HCT116 (cell line): ENCODE results near the gene DUOXA2. TPM values are rescaled to one million over a fixed set of nuclear protein-coding genes. Genes with fewer than 3 reads are reported as not detected.

Experiments
- ATAC-seq: fragments of 200-7000 bp; cut with Tn5 transposase; 2 replicates; pipeline ENCODE4 v1.9.1; 2020; ENCODE audit warnings: mild to moderate bottlenecking, moderate library complexity
- BruUV-seq: library from RNA; stranded (reverse); fragments of 400-500 nt; replicated peaks from 2 replicates; lab custom pipeline; 2021; lab: Mats Ljungman, UMichigan
- CTCF ChIA-PET: fragments of 300-600 bp; sonication (Branson Sonifier 250); formaldehyde crosslinking; loops from one replicate; lab custom pipeline; 2021; ENCODE audit warnings: antibody characterized with exemption; lab: Charles Lee
- POLR2A ChIA-PET: fragments of 300-600, 350-600 bp; sonication (Branson Sonifier 250); formaldehyde crosslinking; loops from one replicate; lab custom pipeline; 2021; ENCODE audit warnings: antibody characterized with exemption; lab: Charles Lee
- RAD21 ChIA-PET, 2 experiments: fragments of 300-600 bp; sonication (Branson Sonifier 250); formaldehyde crosslinking; loops; one replicate each; lab custom pipeline; 2023; ENCODE audit warnings: low total read pairs in 2 of 2; ENCODE audit not compliant: uncharacterized antibody in 2 of 2, unreplicated experiment in 2 of 2, low non-redundant PET in 1 of 2; lab: Charles Lee
- DNase-seq: peaks from one replicate; pipeline ENCODE4 v3.0.0-alpha.2; 2010; ENCODE audit warnings: low read depth, low spot score
- H2AFZ ChIP-seq: fragments of 200-600 bp; shearing (Covaris generic), sonication (generic); 2 replicates; pipeline ENCODE4 v1.6.1; 2017; ENCODE audit warnings: low read depth, mixed run types, mixed read lengths, antibody characterized with exemption, low read length; ENCODE audit not compliant: poor library complexity, severe bottlenecking
- H3K27ac ChIP-seq: 2 replicates; pipeline ENCODE4 v1.5.1; 2012; ENCODE audit warnings: low read depth, low read length
- H3K27me3 ChIP-seq: fragments of 200-600 bp; sonication (generic); 2 replicates; pipeline ENCODE4 v1.6.1; 2016; ENCODE audit warnings: mixed run types, low read length, mixed read lengths; ENCODE audit not compliant: insufficient read depth
- H3K36me3 ChIP-seq, 2 experiments: fragments of 200-500 bp in 1 of 2; fragments of 200-600 bp in 1 of 2; sonication (Bioruptor generic) in 1 of 2; sonication (generic) in 1 of 2; 2 replicates each; pipeline versions ENCODE4 v1.5.1 to v1.6.1; 2014 to 2016; ENCODE audit warnings: low read length in 2 of 2, inconsistent platforms in 1 of 2, mixed read lengths in 1 of 2, mixed run types in 1 of 2; ENCODE audit not compliant: insufficient read depth in 2 of 2, control insufficient read depth in 1 of 2
- H3K4me1 ChIP-seq, 2 experiments: fragments of 200-600 bp in 1 of 2; sonication (generic) in 1 of 2; 2 replicates each; pipeline versions ENCODE4 v1.5.1 to v1.6.1; 2012 to 2017; ENCODE audit warnings: low read length in 2 of 2, inconsistent platforms in 1 of 2, mild to moderate bottlenecking in 1 of 2, mixed read lengths in 1 of 2, mixed run types in 1 of 2, moderate library complexity in 1 of 2; ENCODE audit not compliant: insufficient read depth in 2 of 2, control insufficient read depth in 1 of 2
- H3K4me2 ChIP-seq: fragments of 200-600 bp; sonication (generic); 2 replicates; pipeline ENCODE4 v1.6.1; 2017; ENCODE audit warnings: mixed run types, low read length, mixed read lengths
- H3K4me3 ChIP-seq, 2 experiments: fragments of 200-600 bp in 1 of 2; sonication (generic) in 1 of 2; replicated peaks in 1 of 2; 2 replicates each; pipeline ENCODE4 v1.5.1; 2011 to 2016; ENCODE audit warnings: low read length in 2 of 2, control low read depth in 1 of 2, low read depth in 1 of 2, mild to moderate bottlenecking in 1 of 2, mixed read lengths in 1 of 2, mixed run types in 1 of 2
- H3K79me2 ChIP-seq: fragments of 200-600 bp; sonication (generic); 2 replicates; pipeline ENCODE4 v1.6.1; 2017; ENCODE audit warnings: mild to moderate bottlenecking, mixed run types, low read length, moderate library complexity, mixed read lengths; ENCODE audit not compliant: insufficient read depth
- H3K9ac ChIP-seq: fragments of 200-600 bp; sonication (generic); 2 replicates; pipeline ENCODE4 v1.6.1; 2016; ENCODE audit warnings: low read length, mixed read lengths
- H3K9me2 ChIP-seq: fragments of 200-600 bp; sonication (generic), shearing (Covaris generic); 2 replicates; pipeline ENCODE4 v1.6.1; 2017; ENCODE audit warnings: mixed run types, mild to moderate bottlenecking, moderate library complexity; ENCODE audit not compliant: insufficient read depth
- H3K9me3 ChIP-seq, 2 experiments: fragments of 200-500 bp in 1 of 2; fragments of 200-600 bp in 1 of 2; sonication (Bioruptor generic) in 1 of 2; sonication (generic) in 1 of 2; 2 replicates each; pipeline ENCODE4 v1.6.1; 2014 to 2017; ENCODE audit warnings: low read length in 2 of 2, mixed read lengths in 2 of 2, inconsistent platforms in 1 of 2, low read depth in 1 of 2, mild to moderate bottlenecking in 1 of 2, mixed run types in 1 of 2, moderate library complexity in 1 of 2; ENCODE audit not compliant: control insufficient read depth in 1 of 2, insufficient read depth in 1 of 2
- H4K20me1 ChIP-seq: fragments of 200-600 bp; sonication (generic), shearing (Covaris generic); 2 replicates; pipeline ENCODE4 v1.6.1; 2017; ENCODE audit warnings: mixed run types, mild to moderate bottlenecking, moderate library complexity; ENCODE audit not compliant: insufficient read depth
- CBX3 ChIP-seq: IDR thresholded peaks from 2 replicates; pipeline ENCODE4 v1.6.1; 2012; ENCODE audit warnings: low read depth
- EGR1 ChIP-seq: IDR thresholded peaks from 2 replicates; pipeline ENCODE4 v1.6.1; 2012; ENCODE audit warnings: low read depth
- ELF1 ChIP-seq: IDR thresholded peaks from 2 replicates; pipeline ENCODE4 v1.6.1; 2012; ENCODE audit warnings: low read depth, borderline replicate concordance
- EZH2 ChIP-seq: fragments of 200-600 bp; sonication (generic); IDR thresholded peaks from 2 replicates; pipeline ENCODE4 v1.6.1; 2017; ENCODE audit warnings: antibody characterized with exemption, mixed run types
- EZH2phosphoT487 ChIP-seq: fragments of 200-600 bp; IDR thresholded peaks from 2 replicates; pipeline ENCODE4 v1.6.1; 2018; ENCODE audit warnings: antibody characterized with exemption, borderline replicate concordance
- POLR2AphosphoS5 ChIP-seq: IDR thresholded peaks from 2 replicates; pipeline ENCODE4 v1.6.1; 2011; ENCODE audit warnings: mild to moderate bottlenecking, low read depth, low read length, moderate library complexity
- SIN3A ChIP-seq: IDR thresholded peaks from 2 replicates; pipeline ENCODE4 v1.6.1; 2012; ENCODE audit warnings: low read depth
- SRF ChIP-seq: IDR thresholded peaks from 2 replicates; pipeline ENCODE4 v1.6.1; 2012; ENCODE audit warnings: low read depth
- ZFX ChIP-seq: fragments of 450-650 bp; IDR thresholded peaks from 2 replicates; pipeline ENCODE4 v1.6.1; 2017
- ZNF274 ChIP-seq: fragments of 200-500 bp; sonication (Bioruptor generic); IDR thresholded peaks from 2 replicates; pipeline ENCODE4 v1.6.1; 2014; ENCODE audit warnings: mild to moderate bottlenecking, low read depth, low read length, inconsistent platforms
- intact Hi-C: fragments of 100-400 bp; cut with micrococcal nuclease; formaldehyde crosslinking; loops from 2 replicates; pipeline ENCODE4 v1.10.0; 2022
- total RNA-seq: library from RNA; stranded (reverse); gene quantifications from one replicate; pipeline ENCODE4 v1.2.1, GENCODE V29; 2021; ENCODE audit not compliant: unreplicated experiment
- TF ChIP-seq, protein P1 (sequence below): IDR thresholded peaks from 2 replicates; pipeline ENCODE4 v1.6.1; 2012
- TF ChIP-seq, protein P2 (sequence below): IDR thresholded peaks from 2 replicates; pipeline ENCODE4 v1.6.1; 2012; ENCODE audit warnings: low read depth
- TF ChIP-seq, protein P3 (sequence below), 3 experiments: fragments of 200-600 bp in 1 of 3; sonication (generic) in 1 of 3; IDR thresholded peaks in 2 of 3; conservative IDR thresholded peaks in 1 of 3; 2 replicates each; pipeline ENCODE4 v1.5.1; 2012 to 2017; ENCODE audit warnings: low read depth in 2 of 3, low read length in 2 of 3, antibody characterized with exemption in 1 of 3, borderline replicate concordance in 1 of 3, control low read depth in 1 of 3, mild to moderate bottlenecking in 1 of 3, mixed read lengths in 1 of 3, mixed run types in 1 of 3, moderate library complexity in 1 of 3; ENCODE audit not compliant: insufficient read depth in 1 of 3

The DUOXA2 gene
- total RNA-seq, 1 experiment from 2014 or later, result not detected

DNA sequence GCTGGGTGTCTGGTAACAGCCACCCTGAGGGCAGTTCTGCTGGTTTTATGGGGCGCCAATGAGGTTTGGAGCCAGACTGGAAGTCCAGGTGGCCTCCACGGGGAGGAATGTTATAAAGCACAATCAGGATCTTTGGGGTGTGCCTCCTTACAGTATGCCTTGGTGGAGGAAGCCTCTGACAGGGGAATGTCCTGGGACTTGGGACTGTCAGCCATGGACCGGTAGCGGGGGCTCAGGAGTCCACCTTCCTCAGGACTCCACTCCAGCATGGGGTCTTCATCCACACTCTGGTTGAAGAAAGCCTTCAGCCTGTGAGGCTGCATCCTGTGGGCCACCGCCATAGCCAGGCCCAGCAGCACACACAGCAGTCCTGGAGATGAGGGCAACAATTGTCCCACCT lies 4.9 kb downstream of the DUOXA2 start:
- no peak for ATAC-seq
- DNase-seq, result no peak
- RAD21 ChIA-PET, result no interaction called here
- TF ChIP-seq CBX3, result no peak
- no peak for TF ChIP-seq POLR2AphosphoS5
- no peak for TF ChIP-seq EZH2phosphoT487
- TF ChIP-seq, protein P1, sequence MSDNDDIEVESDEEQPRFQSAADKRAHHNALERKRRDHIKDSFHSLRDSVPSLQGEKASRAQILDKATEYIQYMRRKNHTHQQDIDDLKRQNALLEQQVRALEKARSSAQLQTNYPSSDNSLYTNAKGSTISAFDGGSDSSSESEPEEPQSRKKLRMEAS, result no peak
- TF ChIP-seq ELF1, result no peak
- H3K36me3 ChIP-seq, result no peaks in the 10 kb centered on the region
- H3K4me1 ChIP-seq, result peaks cover 2 to 16% of the 10 kb centered on the region in 2 experiments; a peak in 3 of 4 replicates
- no peaks in the 10 kb centered on the region for H3K9me2 ChIP-seq
- H4K20me1 ChIP-seq, result no peaks in the 10 kb centered on the region
- H3K79me2 ChIP-seq, result no peaks in the 10 kb centered on the region
- no peak overlapping the region for H3K9ac ChIP-seq
- CTCF ChIA-PET, result interaction anchor here (1.0 to 1.9 kb wide), 9 partner anchors 8 to 475 kb away, joined by 3 to 60 read pairs (median 9); partner anchors contain the start of genes DUOX1 and DUOXA1
- H3K27ac ChIP-seq, result no peak overlapping the region
- no TSS peak for BruUV-seq
- no peak overlapping the region for H2AFZ ChIP-seq
- intact Hi-C loops, result no loop called here
- no peaks in the 10 kb centered on the region for H3K27me3 ChIP-seq
- no peaks in the 10 kb centered on the region for H3K9me3 ChIP-seq
- H3K4me3 ChIP-seq, result no peak overlapping the region
- no peak overlapping the region for H3K4me2 ChIP-seq
- POLR2A ChIA-PET, result no interaction called here

DNA sequence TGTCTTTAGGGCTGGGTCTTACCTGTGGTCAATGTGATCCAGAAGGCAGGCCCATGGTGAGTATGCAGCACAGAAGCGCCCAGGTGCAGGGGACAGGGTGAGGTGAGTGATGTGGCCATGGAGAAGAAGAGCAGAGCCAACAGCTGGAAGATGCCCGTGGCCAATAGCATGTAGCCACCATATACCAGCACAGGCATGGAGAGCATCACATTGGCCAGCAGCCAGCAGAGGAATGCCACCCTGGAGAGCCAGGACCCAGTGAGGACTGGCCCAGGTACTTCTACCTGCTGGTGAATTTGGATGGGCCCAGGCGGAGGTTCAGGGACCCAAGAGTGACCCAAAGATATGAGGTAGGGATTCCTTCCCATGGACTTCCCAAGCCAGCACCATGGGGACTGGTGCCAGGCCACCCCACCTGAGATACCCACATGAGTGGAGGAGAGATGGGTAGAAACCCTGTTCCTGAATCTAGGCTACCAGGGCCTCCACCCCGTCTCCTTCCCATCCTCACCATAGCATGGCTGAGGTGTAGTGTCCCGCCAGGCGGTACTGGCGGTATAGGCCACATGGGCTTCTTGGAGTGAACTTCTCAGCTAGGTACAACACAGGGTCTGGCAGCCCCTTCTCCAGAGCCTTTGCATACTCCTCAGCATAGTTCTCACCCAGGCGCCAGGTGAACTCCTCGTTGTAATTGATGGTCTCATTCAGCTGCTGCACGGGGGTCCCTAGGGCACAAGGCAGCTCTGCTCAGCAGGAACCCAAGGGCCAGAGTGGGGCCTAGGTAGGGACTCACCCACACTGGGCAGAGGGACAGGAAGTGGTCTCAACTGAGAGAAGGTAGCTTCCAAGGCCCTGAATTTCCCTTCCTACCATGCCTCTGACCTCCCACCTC lies 6.2 kb downstream of the DUOXA2 start:
- Histone ChIP-seq H3K4me2 (no peak overlapping the region), H4K20me1 (no peaks in the 10 kb centered on the region), H3K9me2 (no peaks in the 10 kb centered on the region), H3K9me3 (no peaks in the 10 kb centered on the region), H3K27ac (no peak overlapping the region), H3K36me3 (no peaks in the 10 kb centered on the region), H3K79me2 (no peaks in the 10 kb centered on the region), H3K9ac (no peak overlapping the region), H3K27me3 (no peaks in the 10 kb centered on the region), H3K4me3 (no peak overlapping the region), H2AFZ (no peak overlapping the region), H3K4me1 (peaks cover 2 to 16% of the 10 kb centered on the region in 2 experiments; a peak in 3 of 4 replicates)
- DNase-seq, result no peak
- intact Hi-C loops, result loop anchor here (10.0 kb wide), 1 partner anchor 156 kb away; no protein-coding TSS in a partner anchor
- no peak for ATAC-seq
- POLR2A ChIA-PET, result no interaction called here
- CTCF ChIA-PET, result interaction anchor here (0.9 to 1.3 kb wide), 2 partner anchors 10 to 43 kb away, joined by 3 to 4 read pairs; partner anchors contain the start of genes DUOX1 and DUOXA1
- BruUV-seq, result no TSS peak
- RAD21 ChIA-PET, result no interaction called here
- TF ChIP-seq SIN3A, result no peak
- TF ChIP-seq EGR1, result no peak
- TF ChIP-seq, protein P2, sequence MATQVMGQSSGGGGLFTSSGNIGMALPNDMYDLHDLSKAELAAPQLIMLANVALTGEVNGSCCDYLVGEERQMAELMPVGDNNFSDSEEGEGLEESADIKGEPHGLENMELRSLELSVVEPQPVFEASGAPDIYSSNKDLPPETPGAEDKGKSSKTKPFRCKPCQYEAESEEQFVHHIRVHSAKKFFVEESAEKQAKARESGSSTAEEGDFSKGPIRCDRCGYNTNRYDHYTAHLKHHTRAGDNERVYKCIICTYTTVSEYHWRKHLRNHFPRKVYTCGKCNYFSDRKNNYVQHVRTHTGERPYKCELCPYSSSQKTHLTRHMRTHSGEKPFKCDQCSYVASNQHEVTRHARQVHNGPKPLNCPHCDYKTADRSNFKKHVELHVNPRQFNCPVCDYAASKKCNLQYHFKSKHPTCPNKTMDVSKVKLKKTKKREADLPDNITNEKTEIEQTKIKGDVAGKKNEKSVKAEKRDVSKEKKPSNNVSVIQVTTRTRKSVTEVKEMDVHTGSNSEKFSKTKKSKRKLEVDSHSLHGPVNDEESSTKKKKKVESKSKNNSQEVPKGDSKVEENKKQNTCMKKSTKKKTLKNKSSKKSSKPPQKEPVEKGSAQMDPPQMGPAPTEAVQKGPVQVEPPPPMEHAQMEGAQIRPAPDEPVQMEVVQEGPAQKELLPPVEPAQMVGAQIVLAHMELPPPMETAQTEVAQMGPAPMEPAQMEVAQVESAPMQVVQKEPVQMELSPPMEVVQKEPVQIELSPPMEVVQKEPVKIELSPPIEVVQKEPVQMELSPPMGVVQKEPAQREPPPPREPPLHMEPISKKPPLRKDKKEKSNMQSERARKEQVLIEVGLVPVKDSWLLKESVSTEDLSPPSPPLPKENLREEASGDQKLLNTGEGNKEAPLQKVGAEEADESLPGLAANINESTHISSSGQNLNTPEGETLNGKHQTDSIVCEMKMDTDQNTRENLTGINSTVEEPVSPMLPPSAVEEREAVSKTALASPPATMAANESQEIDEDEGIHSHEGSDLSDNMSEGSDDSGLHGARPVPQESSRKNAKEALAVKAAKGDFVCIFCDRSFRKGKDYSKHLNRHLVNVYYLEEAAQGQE, result no peak
- TF ChIP-seq, protein P3, sequence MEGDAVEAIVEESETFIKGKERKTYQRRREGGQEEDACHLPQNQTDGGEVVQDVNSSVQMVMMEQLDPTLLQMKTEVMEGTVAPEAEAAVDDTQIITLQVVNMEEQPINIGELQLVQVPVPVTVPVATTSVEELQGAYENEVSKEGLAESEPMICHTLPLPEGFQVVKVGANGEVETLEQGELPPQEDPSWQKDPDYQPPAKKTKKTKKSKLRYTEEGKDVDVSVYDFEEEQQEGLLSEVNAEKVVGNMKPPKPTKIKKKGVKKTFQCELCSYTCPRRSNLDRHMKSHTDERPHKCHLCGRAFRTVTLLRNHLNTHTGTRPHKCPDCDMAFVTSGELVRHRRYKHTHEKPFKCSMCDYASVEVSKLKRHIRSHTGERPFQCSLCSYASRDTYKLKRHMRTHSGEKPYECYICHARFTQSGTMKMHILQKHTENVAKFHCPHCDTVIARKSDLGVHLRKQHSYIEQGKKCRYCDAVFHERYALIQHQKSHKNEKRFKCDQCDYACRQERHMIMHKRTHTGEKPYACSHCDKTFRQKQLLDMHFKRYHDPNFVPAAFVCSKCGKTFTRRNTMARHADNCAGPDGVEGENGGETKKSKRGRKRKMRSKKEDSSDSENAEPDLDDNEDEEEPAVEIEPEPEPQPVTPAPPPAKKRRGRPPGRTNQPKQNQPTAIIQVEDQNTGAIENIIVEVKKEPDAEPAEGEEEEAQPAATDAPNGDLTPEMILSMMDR (IDR thresholded peaks at IDR 0.05 in 2 of 3, conservative IDR thresholded peaks at IDR 0.05 in 1 of 3; ENCODE audit: borderline replicate concordance in 1 of 3, insufficient read depth in 1 of 3, low read depth in 2 of 3, low read length in 2 of 3), result no peak
- TF ChIP-seq SRF, result no peak
- TF ChIP-seq CBX3, result no peak
- TF ChIP-seq ZNF274, result no peak
- no peak for TF ChIP-seq EZH2
- no peak for TF ChIP-seq ELF1
- no peak for TF ChIP-seq ZFX
